SK-N-SH (cell line): ENCODE results near the gene ORC5. TPM values are rescaled to one million over a fixed set of nuclear protein-coding genes. Genes with fewer than 3 reads are reported as not detected.

Experiments
- CTCF ChIA-PET: fragments of 300-600, 350-600 bp; formaldehyde crosslinking; extraction: SDS; loops from one replicate; lab custom pipeline; 2021; lab: Yijun Ruan, JAX
- POLR2A ChIA-PET: fragments of 350-600 bp; sonication (Branson Sonifier 250); formaldehyde crosslinking; extraction: SDS; loops from one replicate; lab custom pipeline; 2020; ENCODE audit warnings: antibody characterized with exemption, inconsistent platforms; lab: Yijun Ruan, JAX
- DNase-seq: peaks from one replicate; pipeline ENCODE4 v3.0.0; 2012
- H2AFZ ChIP-seq: fragments of 200-600 bp; sonication (generic); 2 replicates; pipeline ENCODE4 v1.8.1; 2016; ENCODE audit warnings: antibody characterized with exemption, mild to moderate bottlenecking, low read depth
- H3F3A ChIP-seq: fragments of 200-600 bp; sonication (generic); replicated peaks from 2 replicates; pipeline ENCODE3; 2016; ENCODE audit warnings: antibody characterized with exemption, mild to moderate bottlenecking; ENCODE audit not compliant: insufficient read depth
- H3K27ac ChIP-seq, 2 experiments: fragments of 200-500 bp in 1 of 2; fragments of 200-600 bp in 1 of 2; sonication (Bioruptor generic) in 1 of 2; sonication (generic), shearing (Covaris generic) in 1 of 2; 2 replicates each; pipeline versions ENCODE4 v1.5.1 to v1.6.1; 2014 to 2016; ENCODE audit warnings: low read depth in 2 of 2, inconsistent platforms in 1 of 2, low read length in 1 of 2, mild to moderate bottlenecking in 1 of 2, mixed read lengths in 1 of 2
- H3K27me3 ChIP-seq: fragments of 200-600 bp; sonication (generic), shearing (Covaris generic); 2 replicates; pipeline ENCODE4 v1.6.1; 2016; ENCODE audit warnings: mixed run types; ENCODE audit not compliant: insufficient read depth
- H3K36me3 ChIP-seq, 2 experiments: fragments of 200-500 bp in 1 of 2; fragments of 200-600 bp in 1 of 2; sonication (Bioruptor generic) in 1 of 2; sonication (generic) in 1 of 2; replicated peaks in 1 of 2; 2 replicates each; pipeline versions ENCODE3 to v1.5.1; 2014 to 2016; ENCODE audit warnings: low read length in 1 of 2, mild to moderate bottlenecking in 1 of 2; ENCODE audit not compliant: insufficient read depth in 2 of 2, control insufficient read depth in 1 of 2
- H3K4me1 ChIP-seq, 2 experiments: fragments of 200-500 bp in 1 of 2; fragments of 200-600 bp in 1 of 2; sonication (Bioruptor generic) in 1 of 2; sonication (generic), shearing (Covaris generic) in 1 of 2; 2 replicates each; pipeline versions ENCODE4 v1.5.1 to v1.6.1; 2014 to 2016; ENCODE audit warnings: low read depth in 1 of 2, low read length in 1 of 2, mixed run types in 1 of 2; ENCODE audit not compliant: insufficient read depth in 2 of 2, control insufficient read depth in 1 of 2
- H3K4me2 ChIP-seq: fragments of 200-600 bp; sonication (generic), shearing (Covaris generic); 2 replicates; pipeline ENCODE4 v1.6.1; 2017; ENCODE audit warnings: mixed run types
- H3K4me3 ChIP-seq, 2 experiments: fragments of 200-500 bp in 1 of 2; fragments of 200-600 bp in 1 of 2; sonication (Bioruptor generic) in 1 of 2; sonication (generic), shearing (Covaris generic) in 1 of 2; 2 replicates each; pipeline versions ENCODE4 v1.5.1 to v1.8.1; 2014 to 2016; ENCODE audit warnings: low read depth in 2 of 2, inconsistent platforms in 1 of 2, low read length in 1 of 2, mild to moderate bottlenecking in 1 of 2, mixed read lengths in 1 of 2, moderate library complexity in 1 of 2
- H3K79me2 ChIP-seq: fragments of 200-600 bp; sonication (generic); 2 replicates; pipeline ENCODE4 v1.8.1; 2017; ENCODE audit warnings: mild to moderate bottlenecking; ENCODE audit not compliant: insufficient read depth
- H3K9ac ChIP-seq: fragments of 200-600 bp; sonication (generic); 2 replicates; pipeline ENCODE4 v1.6.1; 2017; ENCODE audit warnings: mixed run types
- H3K9me2 ChIP-seq: fragments of 200-600 bp; sonication (generic); 2 replicates; pipeline ENCODE4 v1.6.1; 2017; ENCODE audit warnings: mixed run types
- H3K9me3 ChIP-seq: fragments of 200-600 bp; sonication (generic); 2 replicates; pipeline ENCODE4 v1.6.1; 2017; ENCODE audit warnings: mixed run types, mild to moderate bottlenecking, moderate library complexity
- H4K20me1 ChIP-seq: fragments of 200-600 bp; sonication (generic); 2 replicates; pipeline ENCODE4 v1.6.1; 2017; ENCODE audit warnings: mild to moderate bottlenecking, mixed run types; ENCODE audit not compliant: insufficient read depth
- CTCF ChIP-seq: fragments of 200-600 bp; sonication (generic); IDR thresholded peaks from 2 replicates; pipeline ENCODE4 v1.6.1; 2017; ENCODE audit warnings: antibody characterized with exemption, mild to moderate bottlenecking, moderate library complexity
- EP300 ChIP-seq, 2 experiments: IDR thresholded peaks; 2 replicates each; pipeline versions ENCODE4 v1.4.0 to v1.6.1; 2012; ENCODE audit warnings: borderline replicate concordance in 1 of 2, low read depth in 1 of 2, low read length in 1 of 2
- EZH2phosphoT487 ChIP-seq: fragments of 200-600 bp; sonication (generic); IDR thresholded peaks from 2 replicates; pipeline ENCODE4 v1.6.1; 2017; ENCODE audit warnings: low read depth, mixed run types, mild to moderate bottlenecking, antibody characterized with exemption, moderate library complexity, borderline replicate concordance
- FOSL2 ChIP-seq: IDR thresholded peaks from 2 replicates; pipeline ENCODE4 v1.4.0; 2012; ENCODE audit warnings: low read depth, mild to moderate bottlenecking, moderate library complexity, borderline replicate concordance
- FOXJ3 ChIP-seq: sonication (generic); formaldehyde crosslinking; IDR thresholded peaks from 2 replicates; pipeline ENCODE4 v1.5.1; 2020; ENCODE audit warnings: mild to moderate bottlenecking, missing genetic modification reagents
- FOXM1 ChIP-seq: IDR thresholded peaks from 2 replicates; pipeline ENCODE4 v1.4.0; 2012; ENCODE audit warnings: low read depth, mild to moderate bottlenecking
- JUND ChIP-seq: IDR thresholded peaks from 2 replicates; pipeline ENCODE4 v1.4.0; 2012
- MAX ChIP-seq: IDR thresholded peaks from 2 replicates; pipeline ENCODE4 v1.4.0; 2012; ENCODE audit warnings: low read depth
- MEF2A ChIP-seq: IDR thresholded peaks from 2 replicates; pipeline ENCODE4 v1.4.0; 2012; ENCODE audit warnings: low read depth, borderline replicate concordance
- PBX3 ChIP-seq: IDR thresholded peaks from 2 replicates; pipeline ENCODE4; 2012
- REST ChIP-seq: IDR thresholded peaks from 2 replicates; pipeline ENCODE4 v1.6.1; 2012; ENCODE audit warnings: mild to moderate bottlenecking, low read depth, low read length, moderate library complexity
- RFX5 ChIP-seq: IDR thresholded peaks from 2 replicates; pipeline ENCODE4 v1.6.1; 2012; ENCODE audit warnings: mild to moderate bottlenecking, improper control_type of control experiment, low read length
- SIN3A ChIP-seq: IDR thresholded peaks from 2 replicates; pipeline ENCODE4 v1.6.1; 2012; ENCODE audit warnings: low read depth, mild to moderate bottlenecking, low read length, moderate library complexity, borderline replicate concordance
- TAF1 ChIP-seq: IDR thresholded peaks from 2 replicates; pipeline ENCODE4 v1.6.1; 2012; ENCODE audit warnings: low read depth, mild to moderate bottlenecking, low read length, moderate library complexity, borderline replicate concordance
- TCF12 ChIP-seq: IDR thresholded peaks from 2 replicates; pipeline ENCODE4 v1.4.0; 2012
- TEAD4 ChIP-seq: IDR thresholded peaks from 2 replicates; pipeline ENCODE4 v1.4.0; 2012; ENCODE audit warnings: mild to moderate bottlenecking, borderline replicate concordance; ENCODE audit not compliant: insufficient read depth
- USF1 ChIP-seq: IDR thresholded peaks from 2 replicates; pipeline ENCODE4 v1.4.0; 2012; ENCODE audit warnings: low read depth, borderline replicate concordance
- YY1 ChIP-seq: IDR thresholded peaks from 2 replicates; pipeline ENCODE4 v1.4.0; 2012; ENCODE audit warnings: low read depth, mild to moderate bottlenecking
- ZBTB33 ChIP-seq: IDR thresholded peaks from 2 replicates; pipeline ENCODE4 v1.4.0; 2012; ENCODE audit warnings: low read depth, borderline replicate concordance
- WGBS: methylation state at CpG from one replicate; pipeline ENCODE4 v1.1.6; 2017; ENCODE audit warnings: low lambda C conversion rate; 5-methylcytosine and 5-hydroxymethylcytosine counted together
- polyA plus RNA-seq, 3 experiments: library from polyadenylated mRNA; depleted of rRNA; stranded (reverse); fragments of >200 nt; gene quantifications; 2 replicates each; pipeline ENCODE4 v1.2.3, GENCODE V29; 2012

ORC5 gene
- polyA plus RNA-seq, 1 of the 3 experiments (the other 2 are of a cell fraction): 4.7 TPM

- CTCF ChIA-PET: interaction anchor here (0.6 to 6.4 kb wide), 11 partner anchors 9 to 629 kb away, joined by 3 to 64 read pairs (median 3); no protein-coding TSS in a partner anchor
- Histone ChIP-seq H3K9me2 (no peaks in the 10 kb centered on the region), H3K4me1 (no peaks in the 10 kb centered on the region; a peak in 1 of 4 replicates), H3K4me2 (no peak overlapping the region)
- no peak for DNase-seq
- TF ChIP-seq REST (no peak), YY1 (no peak), TCF12 (no peak), ZBTB33 (no peak), RFX5 (no peak), SIN3A (no peak), EZH2phosphoT487 (no peak), MAX (no peak), FOSL2 (no peak), EP300 (IDR thresholded peaks at IDR 0.05; ENCODE audit: borderline replicate concordance in 1 of 2, low read depth in 1 of 2, low read length in 1 of 2) (no peak), CTCF (no peak), TEAD4 (no peak), TAF1 (no peak), FOXM1 (no peak), FOXJ3 (CRISPR knock-in tag) (no peak), JUND (no peak), MEF2A (no peak), PBX3 (no peak), USF1 (no peak)
- TF ChIP-seq, all 33 proteins: peak for 0
- Histone ChIP-seq H3K27me3 (no peaks in the 10 kb centered on the region), H3K27ac (no peak overlapping the region), H3K4me3 (no peak overlapping the region), H2AFZ (no peak overlapping the region), H4K20me1 (no peaks in the 10 kb centered on the region), H3K9ac (no peak overlapping the region), H3K36me3 (peaks cover 48 to 62% of the 10 kb centered on the region in 2 experiments), H3F3A (peaks cover 3% of the 10 kb centered on the region), H3K9me3 (no peaks in the 10 kb centered on the region), H3K79me2 (no peaks in the 10 kb centered on the region)
- POLR2A ChIA-PET: no interaction called here
- 69% methylated on average over 4 of the region's 4 CpGs for WGBS
Measured at GRCh38 chr7:104153287-104153686, 54.5 kb downstream of the ORC5 start.
